Upper lobe of left lung (tissue), 6 donors: ENCODE data around the gene IP6K2. TPM values are rescaled to one million over a fixed set of nuclear protein-coding genes. Genes with fewer than 3 reads are reported as not detected.
"Not testable (repeated sequence)": the region's sequence is repeated elsewhere in the genome, so short reads cannot be mapped to it uniquely, and the experiment has no call there.

Experiments used
- ATAC-seq, 2 donors: fragments of 200-7000 bp; cut with Tn5 transposase; one replicate each; pipeline ENCODE4 v1.9.1; 2022; ENCODE audit warnings: mild to moderate bottlenecking in 2 of 2, moderate library complexity in 2 of 2; ENCODE audit not compliant: low FRiP score in 2 of 2
- DNase-seq, 2 donors: peaks; one replicate each; pipeline ENCODE4 v3.0.0-alpha.2; 2019 to 2020
- H3K27ac ChIP-seq, 4 donors: fragments of 200-600 bp; sonication (generic); one replicate each; pipeline ENCODE4 v1.5.1; 2016 to 2019
- H3K27me3 ChIP-seq, 4 donors: fragments of 200-600 bp; sonication (generic); one replicate each; pipeline ENCODE4 v1.5.1; 2017 to 2019
- H3K36me3 ChIP-seq, 4 donors: fragments of 200-600 bp; sonication (generic); one replicate each; pipeline ENCODE4 v1.5.1; 2016 to 2019
- H3K4me1 ChIP-seq, 4 donors: fragments of 200-600 bp; sonication (generic); one replicate each; pipeline ENCODE4 v1.5.1; 2018 to 2019
- H3K4me3 ChIP-seq, 4 donors: fragments of 200-600 bp; sonication (generic); one replicate each; pipeline ENCODE4 v1.5.1; 2017 to 2019; ENCODE audit warnings: mild to moderate bottlenecking in 2 of 4, moderate library complexity in 1 of 4
- H3K9me3 ChIP-seq, 4 donors: fragments of 200-600 bp; sonication (generic); one replicate each; pipeline ENCODE4 v1.5.1; 2018 to 2019
- EP300 ChIP-seq, 4 donors: sonication (generic); formaldehyde crosslinking; IDR thresholded peaks; one replicate each; pipeline ENCODE4 v1.5.1; 2017; ENCODE audit warnings: antibody characterized with exemption in 4 of 4, control low read depth in 2 of 4
- POLR2A ChIP-seq, 4 donors: fragments of 450-650 bp; IDR thresholded peaks; one replicate each; pipeline ENCODE4 v1.5.1; 2016 to 2017; ENCODE audit warnings: antibody characterized with exemption in 4 of 4, mild to moderate bottlenecking in 2 of 4
- POLR2AphosphoS5 ChIP-seq, 2 donors: sonication (generic); formaldehyde crosslinking; IDR thresholded peaks; one replicate each; pipeline ENCODE4 v1.5.1; 2017; ENCODE audit warnings: antibody characterized with exemption in 2 of 2
- WGBS, 2 donors: methylation state at CpG; one replicate each; pipeline ENCODE4 v1.1.5; 2017 to 2018; 5-methylcytosine and 5-hydroxymethylcytosine counted together
- total RNA-seq, 6 donors: library from RNA; depleted of rRNA in 4 of 6; stranded (reverse); fragments of >200 nt in 4 of 6; gene quantifications; one replicate each; pipeline versions ENCODE4 v1.1.0 to v1.2.1, GENCODE V29; 2016 to 2021
- TF ChIP-seq, protein P1 (sequence below), 6 experiments: fragments of 450-650 bp in 4 of 6; fragments of 200-600 bp in 2 of 6; sonication (generic) in 2 of 6; IDR thresholded peaks; one replicate each; pipeline ENCODE4 v1.5.1; 2016 to 2019; ENCODE audit warnings: antibody characterized with exemption in 6 of 6
- donor health status: DM: no; HTN: no; CAD: no; lungs with moderate emphysema.
- donor health status: DM: no; HTN: yes; CAD: no; lungs with severe emphysema.

The IP6K2 gene
- total RNA-seq, 6 donors from 2014 or later = 53.3 to 106 (median 65.4) TPM

DNA sequence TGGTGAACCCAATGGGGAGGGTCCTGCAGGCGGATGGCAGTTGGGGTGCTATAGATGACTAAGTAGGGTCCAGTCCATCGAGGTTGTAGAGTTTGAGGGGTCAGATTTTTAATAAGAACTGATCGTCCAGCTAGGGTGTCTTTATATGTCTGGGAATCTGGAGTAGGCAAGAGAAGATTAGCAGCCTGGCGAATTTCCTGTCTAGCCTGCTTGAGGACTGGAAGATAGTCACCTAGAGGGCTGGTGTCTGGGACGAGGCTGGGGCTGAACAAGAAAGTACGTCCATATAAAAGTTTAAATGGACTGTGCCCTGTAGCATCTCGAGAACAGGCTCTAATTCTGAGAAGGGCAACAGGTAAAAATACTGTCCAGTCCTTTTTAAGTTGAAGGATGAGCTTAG, 6.7 kb upstream of the IP6K2 start:
- H3K27ac ChIP-seq = no peak overlapping the region
- H3K4me1 ChIP-seq = peaks cover 0 to 3% (median 0%) of the 10 kb centered on the region in 4 donors
- H3K9me3 ChIP-seq = no peaks in the 10 kb centered on the region
- TF ChIP-seq EP300 (IDR thresholded peaks at IDR 0.05) = no peak
- H3K27me3 ChIP-seq = no peaks in the 10 kb centered on the region
- DNase-seq (no peak), ATAC-seq (no peak)
- H3K4me3 ChIP-seq = no peak overlapping the region
- H3K36me3 ChIP-seq = no peaks in the 10 kb centered on the region
- whole genome bisulfite sequencing, 2 donors = 88 to 93% methylated on average over 7 of the region's 7 CpGs

DNA sequence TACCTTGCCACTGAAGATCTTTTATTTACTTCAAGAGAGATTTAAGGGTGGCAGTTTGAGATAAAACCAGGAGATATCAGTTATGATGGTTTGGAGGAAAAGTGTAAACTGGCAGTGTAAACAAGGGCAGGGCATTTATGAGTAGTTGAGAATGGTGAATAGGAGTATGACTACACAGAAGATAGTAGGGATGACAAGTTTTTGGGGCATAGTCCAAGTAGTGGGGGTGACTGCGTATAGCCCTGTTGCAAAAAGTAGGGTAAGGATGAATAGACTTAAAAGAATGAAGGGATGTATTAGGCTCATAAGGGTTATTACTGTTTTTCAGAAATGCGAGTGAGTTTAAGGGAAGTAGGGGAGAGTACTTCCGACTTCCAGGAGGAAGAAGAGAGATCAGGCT, 6.3 kb upstream of the IP6K2 start:
- not testable (repeated sequence) for H3K4me1 ChIP-seq, H3K27ac ChIP-seq, ATAC-seq, H3K9me3 ChIP-seq, DNase-seq, H3K36me3 ChIP-seq, H3K27me3 ChIP-seq, H3K4me3 ChIP-seq
- 78 to 83% methylated on average over 3 of the region's 3 CpGs for WGBS, 2 donors

GRCh38 chr3:48716508-48716981, 476 bp downstream of the IP6K2 start:
- H3K27ac ChIP-seq = peak overlapping the region; percentile 88 to 93 (median 90)
- no peaks in the 10 kb centered on the region for H3K9me3 ChIP-seq
- H3K4me1 ChIP-seq = peaks cover 32 to 50% (median 42%) of the 10 kb centered on the region in 4 donors
- 0% methylated on average over 15 to 16 of the region's 16 CpGs for WGBS, 2 donors
- DNase-seq (no peak), ATAC-seq (peak in 1 of 2 donors; percentile 14)
- H3K27me3 ChIP-seq = no peaks in the 10 kb centered on the region
- TF ChIP-seq POLR2A (IDR thresholded peaks at IDR 0.05) (no peak), EP300 (IDR thresholded peaks at IDR 0.05) (no peak), POLR2AphosphoS5 (IDR thresholded peaks at IDR 0.05) (no peak)
- TF ChIP-seq, protein P1, sequence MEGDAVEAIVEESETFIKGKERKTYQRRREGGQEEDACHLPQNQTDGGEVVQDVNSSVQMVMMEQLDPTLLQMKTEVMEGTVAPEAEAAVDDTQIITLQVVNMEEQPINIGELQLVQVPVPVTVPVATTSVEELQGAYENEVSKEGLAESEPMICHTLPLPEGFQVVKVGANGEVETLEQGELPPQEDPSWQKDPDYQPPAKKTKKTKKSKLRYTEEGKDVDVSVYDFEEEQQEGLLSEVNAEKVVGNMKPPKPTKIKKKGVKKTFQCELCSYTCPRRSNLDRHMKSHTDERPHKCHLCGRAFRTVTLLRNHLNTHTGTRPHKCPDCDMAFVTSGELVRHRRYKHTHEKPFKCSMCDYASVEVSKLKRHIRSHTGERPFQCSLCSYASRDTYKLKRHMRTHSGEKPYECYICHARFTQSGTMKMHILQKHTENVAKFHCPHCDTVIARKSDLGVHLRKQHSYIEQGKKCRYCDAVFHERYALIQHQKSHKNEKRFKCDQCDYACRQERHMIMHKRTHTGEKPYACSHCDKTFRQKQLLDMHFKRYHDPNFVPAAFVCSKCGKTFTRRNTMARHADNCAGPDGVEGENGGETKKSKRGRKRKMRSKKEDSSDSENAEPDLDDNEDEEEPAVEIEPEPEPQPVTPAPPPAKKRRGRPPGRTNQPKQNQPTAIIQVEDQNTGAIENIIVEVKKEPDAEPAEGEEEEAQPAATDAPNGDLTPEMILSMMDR (IDR thresholded peaks at IDR 0.05) = no peak
- peaks cover 0 to 32% (median 10%) of the 10 kb centered on the region in 4 donors for H3K36me3 ChIP-seq
- peak overlapping the region; percentile 63 to 90 (median 82) for H3K4me3 ChIP-seq

DNA sequence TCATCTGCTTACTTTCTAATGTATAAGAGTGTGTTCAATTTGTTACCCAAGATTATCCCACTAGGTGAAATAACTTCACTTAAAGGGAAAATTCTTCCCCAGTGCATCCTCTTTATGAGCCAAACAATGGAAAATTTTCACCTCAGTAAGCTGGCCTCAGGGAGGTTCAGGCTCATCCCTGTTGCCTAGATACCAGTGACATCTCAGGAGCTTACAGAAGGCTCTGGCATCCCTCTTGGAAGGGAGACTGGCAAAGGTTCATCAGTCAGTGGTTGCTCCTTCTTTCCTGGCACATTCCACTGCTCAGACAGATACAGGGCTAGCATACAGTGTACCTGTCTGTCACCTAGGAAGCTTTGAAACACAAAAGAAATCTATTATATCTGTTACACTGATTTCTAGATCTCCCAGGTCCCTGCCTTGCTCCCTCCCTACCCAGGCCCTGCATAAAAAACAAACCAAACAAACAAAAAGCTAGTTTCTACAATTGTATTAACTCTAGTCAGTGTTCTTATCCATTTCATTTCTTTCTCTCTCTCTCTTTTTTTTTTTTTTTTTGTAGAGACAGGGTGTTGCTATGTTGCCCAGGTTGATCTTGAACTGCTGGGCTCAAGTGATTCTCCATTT, 1.7 kb downstream of the IP6K2 start:
- H3K4me3 ChIP-seq = peak overlapping the region in 2 of 4 donors; percentile 89 to 90
- ATAC-seq (no peak), DNase-seq (no peak)
- H3K4me1 ChIP-seq = peaks cover 32 to 57% (median 45%) of the 10 kb centered on the region in 4 donors
- TF ChIP-seq, protein P1 (IDR thresholded peaks at IDR 0.05) = no peak
- no peaks in the 10 kb centered on the region for H3K9me3 ChIP-seq
- no peaks in the 10 kb centered on the region for H3K27me3 ChIP-seq
- no peak overlapping the region for H3K27ac ChIP-seq
- peaks cover 0 to 44% (median 18%) of the 10 kb centered on the region in 4 donors for H3K36me3 ChIP-seq

DNA sequence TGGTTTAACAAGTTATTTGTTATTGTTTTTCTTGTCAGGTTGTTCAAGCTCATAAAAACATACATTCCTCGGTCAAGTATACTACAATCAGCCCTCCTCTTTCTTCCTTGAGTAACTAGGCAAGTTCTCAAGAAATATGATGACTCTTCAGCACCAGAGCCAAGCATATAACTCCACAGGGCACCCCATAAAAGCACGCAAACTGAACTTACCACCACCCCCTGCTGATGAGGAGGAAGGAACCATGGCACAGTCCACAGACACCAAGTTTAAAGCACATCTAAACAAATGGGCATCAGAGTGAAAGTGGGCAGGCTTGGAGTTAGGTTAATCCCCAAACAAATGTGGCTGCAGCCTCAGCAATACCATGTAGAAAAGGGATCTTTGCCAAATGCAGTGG, 5.3 kb downstream of the IP6K2 start:
- 66 to 68% methylated on average over 2 of the region's 2 CpGs for WGBS, 2 donors

More for the DNA sequence above, 5.3 kb downstream of the IP6K2 start:
- Histone ChIP-seq H3K27ac (peak overlapping the region in 2 of 4 donors; percentile 8 to 17), H3K9me3 (no peaks in the 10 kb centered on the region), H3K27me3 (no peaks in the 10 kb centered on the region), H3K36me3 (peaks cover 0 to 69% (median 18%) of the 10 kb centered on the region in 4 donors), H3K4me3 (no peak overlapping the region), H3K4me1 (peaks cover 45 to 80% (median 55%) of the 10 kb centered on the region in 4 donors)
- ATAC-seq (no peak), DNase-seq (no peak)
- no peak for TF ChIP-seq EP300 (IDR thresholded peaks at IDR 0.05)
- no peak for TF ChIP-seq POLR2A (IDR thresholded peaks at IDR 0.05)
- TF ChIP-seq POLR2AphosphoS5 (IDR thresholded peaks at IDR 0.05) = no peak
- TF ChIP-seq, protein P1 (IDR thresholded peaks at IDR 0.05) = no peak
